Measurements from ENCODE around the gene ANK2.
"Not testable (repeated sequence)": the region's sequence is repeated elsewhere in the genome, so short reads cannot be mapped to it uniquely, and the experiment has no call there.

The ANK2 gene

GRCh38 chr4:113221990-113222389, 172.5 kb downstream of the ANK2 start:
- DNase-seq = no peak

DNA sequence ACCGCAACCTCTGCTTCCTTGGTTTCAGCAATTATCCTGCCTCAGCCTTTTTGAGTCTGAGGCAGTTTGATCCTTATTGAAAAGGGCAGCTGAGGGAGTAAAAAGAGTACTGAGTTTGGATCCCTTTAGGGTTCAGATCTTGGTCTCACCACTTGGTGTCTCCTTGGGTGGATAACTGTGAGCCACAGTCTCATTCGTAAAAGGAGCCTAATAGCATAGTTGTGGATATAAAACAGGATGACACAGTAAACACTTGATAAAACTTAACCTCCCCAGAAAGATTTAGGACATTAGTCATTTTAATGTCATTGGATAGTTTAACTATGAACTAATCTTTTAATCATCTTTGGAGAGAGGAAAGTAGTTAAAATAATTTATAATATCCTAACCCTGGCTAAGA, 173.0 kb downstream of the ANK2 start:
- no peak for DNase-seq

DNA sequence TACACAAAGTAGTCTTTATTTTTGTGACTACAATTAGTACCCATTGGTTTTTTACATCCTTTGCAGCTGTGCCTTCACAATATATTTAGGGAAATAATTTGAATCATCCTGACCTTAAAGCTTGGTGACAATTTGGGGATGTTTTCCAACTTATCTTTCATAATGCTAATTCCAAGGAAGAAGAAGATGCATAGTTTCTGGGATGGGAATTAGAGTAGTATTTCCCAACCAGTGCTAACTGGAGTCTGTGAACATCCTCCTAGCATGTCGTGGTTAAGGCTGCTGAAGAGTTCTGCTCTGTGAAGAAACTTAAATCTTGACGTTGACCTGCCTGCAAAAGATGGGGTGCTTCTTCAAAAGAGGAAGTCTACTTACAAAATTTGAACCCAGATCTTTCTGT, 173.5 kb downstream of the ANK2 start:
- no peak for DNase-seq

- no peak for DNase-seq
Measured at GRCh38 chr4:113232194-113232593, 182.7 kb downstream of the ANK2 start.

- no peak for DNase-seq
Measured at GRCh38 chr4:113236916-113237315, 187.5 kb downstream of the ANK2 start.

GRCh38 chr4:113243312-113243711, 193.9 kb downstream of the ANK2 start:
- no peak for DNase-seq

GRCh38 chr4:113244747-113245146, 195.3 kb downstream of the ANK2 start:
- not testable (repeated sequence) for DNase-seq

GRCh38 chr4:113248320-113248719, 198.9 kb downstream of the ANK2 start:
- DNase-seq = no peak

GRCh38 chr4:113255628-113256027, 206.2 kb downstream of the ANK2 start:
- no peak for DNase-seq

GRCh38 chr4:113256946-113257345, 207.5 kb downstream of the ANK2 start:
- DNase-seq = no peak

- no peak for DNase-seq
Measured at GRCh38 chr4:113260688-113261087, 211.2 kb downstream of the ANK2 start.

DNA sequence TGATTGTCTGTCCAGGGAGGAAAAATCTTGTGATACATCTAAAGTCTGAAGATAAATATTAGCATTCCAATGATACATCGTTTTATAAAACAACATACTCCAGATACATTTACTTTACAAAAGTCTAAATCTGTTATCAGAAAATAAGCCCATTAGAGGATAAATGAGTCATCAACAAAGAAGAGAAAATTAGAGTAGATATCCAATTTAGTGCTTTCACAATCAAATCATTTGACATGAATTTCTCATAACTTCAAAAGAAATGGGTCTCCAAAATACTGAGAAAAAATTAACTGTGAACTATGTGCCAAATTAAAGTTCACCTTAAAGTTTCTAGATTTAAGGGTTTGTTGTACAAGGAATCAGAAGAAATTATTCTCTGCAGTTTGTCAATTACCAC, 213.8 kb downstream of the ANK2 start:
- no peak for DNase-seq

- no peak for DNase-seq
Measured at GRCh38 chr4:113270520-113271319, 221.3 kb downstream of the ANK2 start.

DNA sequence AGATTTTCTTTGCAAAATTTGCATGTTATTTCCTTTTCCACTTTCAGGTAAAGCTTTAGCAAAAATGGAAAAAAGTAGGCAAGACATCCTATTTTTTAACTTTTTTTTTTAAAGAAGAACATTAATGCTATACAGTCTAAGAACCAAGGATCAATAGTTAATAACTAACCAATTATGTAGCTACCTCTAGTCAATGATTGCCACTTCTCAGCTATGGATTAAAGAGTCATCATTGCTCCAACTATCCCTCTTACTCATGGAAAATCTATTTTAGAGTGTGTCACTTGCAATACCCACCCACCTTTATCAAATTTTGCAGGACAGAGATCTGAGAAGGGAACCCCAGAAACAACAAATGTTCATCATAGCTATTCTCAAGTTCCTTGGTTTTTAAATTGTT, 223.1 kb downstream of the ANK2 start:
- DNase-seq = no peak

DNA sequence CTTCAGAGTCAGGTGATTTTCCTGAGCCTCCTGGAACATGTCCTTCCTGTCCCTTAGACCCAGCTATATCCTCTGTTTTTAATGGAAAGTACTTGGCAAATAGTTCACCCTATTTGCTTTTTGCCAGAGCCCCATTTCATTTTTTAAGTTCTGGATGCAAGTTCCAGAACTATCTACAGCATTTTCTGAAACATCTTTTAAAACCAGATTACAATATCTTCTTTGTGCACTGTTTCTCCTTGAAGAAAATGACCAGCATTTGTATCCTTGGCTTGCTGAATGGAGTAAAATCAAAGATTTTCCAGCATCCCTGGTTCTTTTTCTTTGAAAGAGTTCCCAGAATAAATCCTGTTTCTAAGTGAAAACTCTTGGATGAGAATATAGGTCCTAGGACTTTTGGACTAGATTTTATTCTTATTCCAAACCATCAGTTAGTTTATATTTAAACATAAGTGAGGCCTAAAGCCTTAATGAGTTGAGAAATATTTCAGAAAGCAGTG, 224.3 kb downstream of the ANK2 start:
- no peak for DNase-seq

DNA sequence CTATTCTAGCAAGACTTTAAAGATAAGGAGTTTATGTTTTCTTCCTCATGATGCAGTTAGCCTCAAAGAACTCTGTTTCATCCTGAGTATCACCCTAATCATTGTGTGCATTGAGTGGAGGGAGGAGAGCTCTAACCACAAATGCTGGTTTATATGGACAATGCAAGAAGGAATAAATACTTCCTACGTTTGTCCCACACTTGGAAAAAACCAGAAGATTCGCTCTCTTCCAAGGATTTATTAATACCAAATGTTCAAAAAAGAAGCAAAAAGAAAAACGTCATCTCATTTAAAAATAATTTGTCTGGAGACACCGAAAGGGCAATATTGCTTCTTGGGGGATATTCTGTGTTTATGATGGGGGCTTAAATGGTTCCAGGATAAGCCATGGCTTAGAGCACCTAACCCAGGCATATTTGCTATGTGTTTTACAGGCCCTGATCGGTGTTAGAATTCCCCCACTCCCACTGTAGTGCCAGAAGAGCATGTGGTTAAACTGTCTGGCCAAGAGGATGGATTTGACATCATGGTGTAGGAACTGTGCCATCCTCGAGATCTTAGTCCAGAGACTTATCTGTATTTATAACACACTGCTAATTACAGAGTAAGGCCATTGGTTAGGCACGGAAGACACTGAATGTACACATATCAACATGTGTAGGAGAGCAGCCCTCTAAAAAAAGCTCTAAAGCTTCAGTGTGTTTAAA, 227.2 kb downstream of the ANK2 start:
- no peak for DNase-seq

- DNase-seq = peak; percentile 75
Measured at GRCh38 chr4:113278324-113278934, 229.0 kb downstream of the ANK2 start.

- DNase-seq = no peak
Measured at GRCh38 chr4:113285501-113285900, 236.0 kb downstream of the ANK2 start.

DNA sequence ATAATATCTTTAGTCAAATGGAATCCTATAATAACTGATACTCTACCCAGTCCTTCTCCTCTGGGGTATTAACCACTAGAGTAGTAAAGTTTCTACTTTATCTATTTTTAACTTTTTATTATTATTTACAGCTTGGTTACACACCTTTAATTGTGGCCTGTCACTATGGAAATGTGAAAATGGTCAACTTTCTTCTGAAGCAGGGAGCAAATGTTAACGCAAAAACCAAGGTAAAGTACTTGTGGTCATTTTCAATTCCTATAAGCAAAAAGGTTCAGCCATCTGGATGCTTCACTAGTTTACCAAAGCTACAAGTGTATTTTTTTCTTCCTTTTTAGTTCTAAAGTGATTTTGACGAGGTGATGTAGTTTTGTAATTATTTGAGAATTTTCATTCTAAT, 238.8 kb downstream of the ANK2 start:
- no peak for DNase-seq

DNA sequence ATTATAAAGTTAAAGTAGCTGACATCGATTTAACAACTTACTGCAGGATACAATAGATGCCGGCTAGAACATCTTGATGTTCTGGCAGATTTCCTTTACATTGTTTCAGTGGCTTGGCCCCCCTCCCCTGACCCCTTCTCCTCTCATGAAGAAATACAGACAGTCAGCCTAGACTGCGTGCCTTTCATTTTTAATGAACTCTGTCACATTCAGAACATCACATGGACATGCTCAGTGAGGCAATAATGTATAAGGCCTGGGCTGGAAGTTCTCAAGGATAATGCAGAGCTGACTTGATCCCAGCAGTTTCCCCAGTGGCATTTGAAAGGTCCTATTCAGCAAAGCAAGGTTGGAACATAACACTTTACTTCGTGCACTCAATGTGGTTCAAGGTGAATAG, 239.2 kb downstream of the ANK2 start:
- DNase-seq = no peak

DNA sequence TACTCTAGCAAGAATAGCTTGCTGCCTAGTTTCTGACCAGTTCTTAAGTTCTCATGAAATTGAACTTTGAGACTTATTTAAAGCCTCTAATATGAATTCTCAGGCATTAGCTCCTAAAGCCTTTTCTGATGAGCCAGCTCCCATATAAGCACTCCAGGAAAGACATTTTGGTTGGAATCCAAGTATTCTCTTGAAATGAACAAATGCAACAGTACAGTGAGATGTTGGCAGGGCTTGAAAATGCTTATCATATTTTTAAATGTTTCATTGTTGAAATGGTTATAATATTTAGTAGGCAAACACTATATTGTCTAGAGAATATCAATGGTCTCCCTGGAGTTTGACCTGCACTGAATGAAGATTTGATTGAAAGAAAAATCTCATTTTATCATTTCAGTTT, 240.3 kb downstream of the ANK2 start:
- no peak for DNase-seq

DNA sequence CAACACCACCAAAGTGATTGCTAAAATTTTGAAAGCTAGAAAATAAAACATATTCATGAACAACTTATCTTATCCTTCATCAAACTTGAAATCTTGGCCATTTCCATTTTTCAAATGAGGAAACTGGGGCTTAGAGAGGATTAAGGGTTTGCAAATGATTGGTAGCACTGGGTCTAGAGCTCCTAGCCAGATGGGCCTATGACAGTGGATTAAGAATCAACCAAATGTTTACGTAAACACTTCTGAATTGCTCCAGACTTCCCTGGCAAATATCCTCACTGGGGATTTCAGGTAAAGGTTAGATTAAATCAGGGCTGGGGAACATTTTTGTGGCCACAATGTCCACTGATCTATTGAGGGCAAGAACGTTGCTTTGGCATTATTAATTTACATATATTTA, 241.2 kb downstream of the ANK2 start:
- no peak for DNase-seq

DNA sequence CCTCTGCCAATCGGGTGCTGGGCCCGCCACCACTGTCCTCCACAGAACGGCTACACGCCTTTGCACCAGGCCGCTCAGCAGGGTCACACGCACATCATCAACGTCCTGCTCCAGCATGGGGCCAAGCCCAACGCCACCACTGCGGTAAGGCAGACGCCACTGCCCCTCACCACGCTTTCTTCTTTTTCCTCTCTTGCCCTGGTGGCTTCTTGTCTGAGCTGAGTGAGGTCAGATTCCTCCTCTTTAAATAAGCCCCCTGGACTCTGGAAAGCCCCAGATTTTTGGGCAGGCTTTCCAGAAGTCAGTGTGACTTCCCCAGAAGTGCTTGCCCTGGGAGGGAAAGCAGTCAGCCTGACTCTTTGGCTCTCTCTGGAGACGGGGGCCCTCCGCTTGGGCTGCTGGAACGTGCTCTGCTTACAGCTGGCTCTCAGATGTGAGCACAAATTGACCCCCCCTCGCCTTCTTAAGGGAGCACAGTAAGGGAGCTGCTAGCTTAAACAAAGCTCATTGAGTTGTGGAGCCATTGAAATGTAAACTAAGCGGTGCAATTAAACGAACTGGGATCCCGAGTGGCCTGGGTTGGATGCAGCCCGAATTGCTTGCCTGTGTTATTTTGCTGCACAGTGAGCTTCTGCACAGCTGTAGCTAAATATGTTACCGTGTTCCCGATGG, 243.1 kb downstream of the ANK2 start:
- DNase-seq = no peak

Data from activated CD4-positive, alpha-beta T cell treated with anti-CD3 and anti-CD28 coated beads, Interleukin-10, Interleukin-2, amounts not matched to agents 100 ng/mL and 50 ng/mL, durations not matched to agents 16 hours and 8 hours (primary cell).